Astrocyte of the cerebellum (primary cell): Measurements from ENCODE around the gene NOXO1.

Source experiments
- DNase-seq: peaks from one replicate; pipeline ENCODE4 v3.0.0-alpha.2; 2011; ENCODE audit warnings: low read depth
- H3K4me3 ChIP-seq: 2 replicates; pipeline ENCODE4 v1.5.1; 2011; ENCODE audit warnings: mild to moderate bottlenecking, low read depth, low read length, moderate library complexity
- in situ Hi-C: cut with HindIII; loops from 2 replicates; pipeline ENCODE4 v1.10.0; 2017; ENCODE audit warnings: low sequenced_read_pairs
- TF ChIP-seq, protein P1 (sequence below): IDR thresholded peaks from 2 replicates; pipeline ENCODE4 v1.5.1; 2012; ENCODE audit warnings: low read length, low read depth, moderate library complexity, mild to moderate bottlenecking; ENCODE audit errors: missing control alignments

NOXO1 gene

DNA sequence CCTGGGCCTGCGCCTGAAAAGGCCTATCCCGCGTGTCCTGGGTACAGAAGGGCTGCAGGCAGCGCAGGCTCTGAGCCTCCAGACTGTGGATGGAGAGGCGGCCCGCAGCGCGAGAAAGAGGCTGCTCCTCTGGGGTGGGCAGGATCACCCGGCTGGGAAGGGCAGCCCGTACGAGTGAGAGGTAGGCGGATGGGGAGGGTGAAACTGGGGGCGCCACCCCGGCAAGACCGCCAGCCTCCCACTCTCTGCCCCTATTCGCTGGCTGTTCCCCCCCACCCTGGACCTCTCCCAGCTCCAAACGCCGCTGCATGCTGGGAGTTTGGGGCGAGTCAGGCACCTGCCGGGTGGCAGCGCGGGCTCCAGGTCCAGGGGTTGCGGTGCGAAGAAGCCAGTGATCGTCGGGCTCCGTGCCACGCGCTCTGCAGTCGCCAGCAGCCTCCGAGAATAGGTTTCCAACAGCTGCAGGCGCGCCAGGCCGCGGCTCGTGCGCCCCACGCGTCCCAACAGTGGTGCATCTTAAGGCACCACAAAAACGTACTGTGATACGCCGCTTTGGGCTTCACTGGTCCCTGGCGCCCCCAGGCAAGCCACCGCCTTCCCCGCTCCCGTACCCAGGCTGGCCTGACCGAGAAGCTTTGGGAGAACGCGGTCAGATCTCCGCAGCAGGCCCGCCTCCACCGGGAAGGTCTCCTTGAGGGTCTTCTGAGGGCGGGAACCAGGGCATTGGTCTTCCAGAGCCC, 1.1 kb downstream of the NOXO1 start:
- TF ChIP-seq, protein P1, sequence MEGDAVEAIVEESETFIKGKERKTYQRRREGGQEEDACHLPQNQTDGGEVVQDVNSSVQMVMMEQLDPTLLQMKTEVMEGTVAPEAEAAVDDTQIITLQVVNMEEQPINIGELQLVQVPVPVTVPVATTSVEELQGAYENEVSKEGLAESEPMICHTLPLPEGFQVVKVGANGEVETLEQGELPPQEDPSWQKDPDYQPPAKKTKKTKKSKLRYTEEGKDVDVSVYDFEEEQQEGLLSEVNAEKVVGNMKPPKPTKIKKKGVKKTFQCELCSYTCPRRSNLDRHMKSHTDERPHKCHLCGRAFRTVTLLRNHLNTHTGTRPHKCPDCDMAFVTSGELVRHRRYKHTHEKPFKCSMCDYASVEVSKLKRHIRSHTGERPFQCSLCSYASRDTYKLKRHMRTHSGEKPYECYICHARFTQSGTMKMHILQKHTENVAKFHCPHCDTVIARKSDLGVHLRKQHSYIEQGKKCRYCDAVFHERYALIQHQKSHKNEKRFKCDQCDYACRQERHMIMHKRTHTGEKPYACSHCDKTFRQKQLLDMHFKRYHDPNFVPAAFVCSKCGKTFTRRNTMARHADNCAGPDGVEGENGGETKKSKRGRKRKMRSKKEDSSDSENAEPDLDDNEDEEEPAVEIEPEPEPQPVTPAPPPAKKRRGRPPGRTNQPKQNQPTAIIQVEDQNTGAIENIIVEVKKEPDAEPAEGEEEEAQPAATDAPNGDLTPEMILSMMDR, result no peak
- in situ Hi-C loops, result loop anchor here (5.0 kb wide), 1 partner anchor 57 kb away; no protein-coding TSS in a partner anchor
- H3K4me3 ChIP-seq, result no peak overlapping the region
- no peak for DNase-seq

DNA sequence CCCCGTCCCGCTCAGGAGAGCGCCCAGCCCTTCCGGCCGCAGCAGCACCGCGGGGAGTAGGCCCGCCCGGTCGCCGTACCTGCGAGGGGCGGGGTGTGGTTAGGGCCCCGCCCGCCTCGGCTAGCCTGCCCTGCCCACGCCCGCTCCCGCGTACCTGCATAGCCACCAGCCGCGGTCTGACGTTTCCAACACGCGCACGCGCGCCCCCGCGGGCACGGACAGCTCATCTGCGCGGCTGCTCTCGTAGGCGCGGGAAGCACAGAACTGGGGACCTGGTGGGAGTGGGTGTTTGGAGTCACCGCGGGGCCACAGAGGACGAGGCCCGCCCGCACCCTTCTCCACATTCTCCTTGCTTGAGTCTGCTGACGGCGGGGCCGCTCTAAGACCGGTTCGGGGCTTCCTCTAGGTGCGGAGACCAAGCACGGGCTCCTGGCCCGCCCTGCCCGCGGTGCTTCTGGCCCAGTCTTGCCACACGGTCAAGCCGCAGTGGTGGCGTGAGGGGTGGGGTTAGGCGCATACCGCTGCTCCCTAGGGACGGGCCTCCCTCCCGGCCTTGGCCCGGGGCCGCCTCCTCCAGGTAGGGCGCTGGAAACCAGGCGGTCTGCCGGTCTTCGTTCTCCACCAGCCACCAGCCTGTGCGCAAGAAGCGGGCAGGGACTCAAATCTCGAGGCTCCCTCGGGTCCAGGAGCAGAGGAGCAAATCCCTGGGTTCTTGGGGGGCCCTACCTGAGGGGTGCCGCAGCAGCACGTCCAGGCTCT, 1.8 kb downstream of the NOXO1 start:
- DNase-seq, result no peak
- in situ Hi-C loops, result loop anchor here (5.0 kb wide), 1 partner anchor 58 kb away; no protein-coding TSS in a partner anchor
- no peak overlapping the region for H3K4me3 ChIP-seq
- TF ChIP-seq, protein P1, result no peak

DNA sequence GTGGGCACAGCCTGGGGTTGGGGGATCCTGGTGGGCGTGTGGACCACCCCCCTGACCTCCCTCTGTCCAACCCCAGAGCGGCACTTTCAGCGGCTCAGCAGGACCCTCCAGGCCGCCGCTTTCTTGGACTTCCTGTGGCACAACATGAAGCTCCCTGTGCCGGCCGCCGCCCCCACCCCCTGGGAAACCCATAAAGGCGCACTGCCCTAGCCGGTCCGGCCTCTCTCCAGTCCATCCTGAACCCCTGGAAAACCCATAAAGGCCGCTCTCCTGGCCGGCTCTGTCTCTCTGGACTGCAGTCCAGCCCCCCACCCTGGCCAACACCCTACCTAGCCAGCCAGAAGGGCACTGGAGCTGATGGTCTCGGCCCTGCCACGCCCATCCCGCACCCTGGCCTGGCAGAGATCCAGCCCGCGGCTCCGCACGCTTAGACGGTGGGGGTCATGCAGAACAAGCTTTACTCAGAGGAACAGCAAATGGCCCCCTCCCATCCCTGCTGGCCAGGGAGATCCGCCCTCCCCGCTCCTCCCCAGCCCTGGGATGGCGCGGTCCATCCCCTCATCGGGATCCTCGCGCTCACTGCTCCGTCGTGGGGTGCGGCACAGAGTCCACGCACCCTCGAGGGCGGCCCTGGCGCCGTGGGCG, 2.7 kb downstream of the NOXO1 start:
- TF ChIP-seq, protein P1, result no peak
- no peak overlapping the region for H3K4me3 ChIP-seq
- in situ Hi-C loops, result no loop called here
- DNase-seq, result no peak

DNA sequence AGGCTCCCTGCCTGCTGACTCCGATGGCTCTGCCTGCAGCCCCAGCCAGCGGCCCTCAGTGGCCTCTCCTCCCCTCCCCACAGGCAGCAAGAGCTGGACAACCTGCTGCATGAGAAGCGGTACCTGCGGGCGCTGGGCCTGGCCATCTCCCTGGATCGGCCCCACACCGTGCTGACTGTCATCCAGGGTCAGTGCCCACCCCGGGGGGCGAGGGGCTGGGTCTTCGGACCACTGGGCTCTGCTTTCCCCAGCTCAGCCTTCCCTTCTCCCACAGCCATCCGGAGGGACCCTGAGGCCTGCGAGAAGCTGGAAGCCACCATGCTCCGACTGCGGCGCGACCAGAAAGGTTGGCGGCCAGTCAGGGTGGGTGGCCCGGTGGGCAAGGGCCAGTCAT, 3.4 kb downstream of the NOXO1 start:
- TF ChIP-seq, protein P1, result no peak
- DNase-seq, result no peak
- H3K4me3 ChIP-seq, result no peak overlapping the region
- in situ Hi-C loops, result no loop called here

DNA sequence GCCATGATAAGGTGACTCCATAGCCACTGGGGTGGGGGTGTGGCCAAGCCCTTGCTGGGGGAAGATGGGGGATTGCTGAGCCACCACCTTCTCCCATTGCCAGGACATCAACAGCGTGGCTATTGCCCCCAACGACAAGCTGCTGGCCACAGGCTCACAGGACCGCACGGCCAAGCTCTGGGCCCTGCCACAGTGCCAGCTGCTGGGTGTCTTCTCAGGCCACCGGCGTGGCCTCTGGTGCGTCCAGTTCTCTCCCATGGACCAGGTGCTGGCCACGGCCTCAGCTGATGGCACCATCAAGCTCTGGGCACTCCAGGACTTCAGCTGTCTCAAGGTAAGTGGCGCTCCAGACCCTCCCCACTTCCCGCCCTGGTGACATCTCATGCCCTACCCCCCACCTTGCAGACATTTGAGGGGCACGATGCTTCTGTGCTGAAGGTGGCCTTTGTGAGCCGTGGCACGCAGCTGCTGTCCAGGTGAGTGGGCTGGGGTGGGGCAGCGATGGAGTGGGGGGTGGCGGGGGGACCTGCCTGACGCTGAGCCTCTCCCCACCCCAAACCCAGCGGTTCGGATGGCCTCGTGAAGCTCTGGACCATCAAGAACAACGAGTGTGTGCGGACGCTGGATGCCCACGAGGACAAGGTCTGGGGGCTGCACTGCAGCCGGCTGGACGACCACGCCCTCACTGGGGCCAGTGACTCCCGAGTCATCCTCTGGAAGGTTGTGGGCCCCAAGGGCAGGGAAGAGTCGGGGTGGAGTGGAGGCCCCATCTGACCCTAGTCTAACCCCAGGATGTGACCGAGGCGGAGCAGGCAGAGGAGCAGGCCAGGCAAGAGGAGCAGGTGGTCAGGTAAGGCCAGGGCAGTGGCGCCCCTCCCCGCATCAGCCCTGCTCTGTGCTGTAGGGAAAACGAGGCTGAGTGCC, 4.1 kb downstream of the NOXO1 start:
- TF ChIP-seq, protein P1, result no peak
- in situ Hi-C loops, result no loop called here
- no peak overlapping the region for H3K4me3 ChIP-seq
- DNase-seq, result no peak

DNA sequence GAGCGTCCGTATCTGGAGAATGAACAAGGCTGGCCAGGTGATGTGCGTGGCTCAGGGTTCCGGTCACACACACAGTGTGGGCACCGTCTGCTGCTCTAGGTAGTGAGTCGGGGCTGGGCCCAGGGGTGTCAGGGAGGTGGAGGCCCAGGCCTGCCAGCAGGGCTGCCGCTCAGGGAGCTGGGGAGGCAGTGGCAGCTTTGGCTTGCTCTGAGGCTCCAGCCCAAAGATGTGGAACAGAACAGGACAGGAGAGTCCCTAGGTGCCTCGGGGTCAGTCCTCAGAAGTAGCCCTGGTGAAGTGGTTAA, 5.1 kb downstream of the NOXO1 start:
- no peak overlapping the region for H3K4me3 ChIP-seq
- in situ Hi-C loops, result no loop called here

More for the DNA sequence above, 5.1 kb downstream of the NOXO1 start:
- no peak for DNase-seq
- TF ChIP-seq, protein P1, result no peak
